Liver (tissue), 3 donors: ENCODE data around the gene NFATC2.
"Not testable (repeated sequence)": the region's sequence is repeated elsewhere in the genome, so short reads cannot be mapped to it uniquely, and the experiment has no call there.

Experiments used
- ATF3 ChIP-seq: IDR thresholded peaks from 2 replicates; pipeline ENCODE4 v1.6.1; 2016; ENCODE audit warnings: antibody characterized with exemption
- CTCF ChIP-seq: fragments of 150-350 bp; IDR thresholded peaks from 2 replicates; pipeline ENCODE4 v1.5.1; 2017; ENCODE audit warnings: improper control_type of control experiment, low read depth, low read length; ENCODE audit not compliant: missing input control
- EGR1 ChIP-seq, 2 donors: IDR thresholded peaks; 2 replicates each; pipeline ENCODE4 v1.6.1; 2016 to 2018; ENCODE audit warnings: antibody characterized with exemption in 2 of 2, low read depth in 2 of 2
- TAF1 ChIP-seq: conservative IDR thresholded peaks from 2 replicates; pipeline ENCODE4 v1.6.1; 2016; ENCODE audit warnings: antibody characterized with exemption, mild to moderate bottlenecking
- TF ChIP-seq, protein P1 (sequence below): IDR thresholded peaks from 2 replicates; pipeline ENCODE4 v1.6.1; 2016; ENCODE audit warnings: antibody characterized with exemption
- donor health status: healthy.
- donor health status: healthy.

GRCh38 chr20:51343802-51344201 is 198.7 kb downstream of the NFATC2 start:
- TF ChIP-seq CTCF; TAF1; ATF3; EGR1 (IDR thresholded peaks at IDR 0.05; ENCODE audit: low read depth in 2 of 2): not testable (repeated sequence)
- TF ChIP-seq, protein P1, sequence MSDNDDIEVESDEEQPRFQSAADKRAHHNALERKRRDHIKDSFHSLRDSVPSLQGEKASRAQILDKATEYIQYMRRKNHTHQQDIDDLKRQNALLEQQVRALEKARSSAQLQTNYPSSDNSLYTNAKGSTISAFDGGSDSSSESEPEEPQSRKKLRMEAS: not testable (repeated sequence)
